Putamen (tissue), 1 donor: ENCODE data around the gene ARF6.
"Not testable (repeated sequence)": the region's sequence is repeated elsewhere in the genome, so short reads cannot be mapped to it uniquely, and the experiment has no call there.

Experiments
- DNase-seq: peaks from one replicate; pipeline ENCODE4 v3.0.0-alpha.2; 2016; ENCODE audit warnings: low spot score

The ARF6 gene

DNA sequence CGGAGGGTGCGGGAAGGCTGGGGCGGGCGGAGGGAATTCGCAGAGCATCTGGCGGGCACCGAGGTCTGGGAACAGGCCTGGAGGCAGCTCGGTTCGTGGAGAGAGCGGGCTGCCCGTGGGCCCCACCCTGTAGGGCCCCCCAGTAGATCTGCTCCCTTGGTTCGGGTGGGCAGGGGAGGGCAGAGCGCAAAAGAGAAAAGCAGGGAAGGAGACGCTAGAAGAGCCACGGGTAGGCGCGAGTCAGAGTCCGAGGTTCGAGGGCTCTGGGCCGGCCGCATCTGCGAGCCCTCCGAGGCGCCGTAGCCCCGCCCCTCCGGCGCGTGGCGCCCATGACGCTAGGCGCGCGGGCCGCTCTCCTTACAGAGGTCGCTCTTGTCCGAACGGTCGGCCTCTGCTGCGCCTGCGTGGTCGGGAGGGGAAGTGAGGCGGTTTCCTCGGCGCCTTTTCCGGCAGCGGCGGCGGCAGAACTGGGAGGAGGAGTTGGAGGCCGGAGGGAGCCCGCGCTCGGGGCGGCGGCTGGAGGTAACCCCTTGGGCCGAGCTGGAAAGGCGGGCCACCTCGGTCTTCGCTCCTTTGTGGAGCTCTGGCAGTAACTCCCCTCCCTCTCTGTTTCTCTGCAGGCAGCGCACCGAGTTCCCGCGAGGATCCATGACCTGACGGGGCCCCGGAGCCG lies at the start of gene ARF6:
Gene ARF6, plus strand, starts transcription at position 447 of the 673 bp plus-strand sequence. CDS start 655 bp downstream, outside the sequence.
- peak; percentile 98 for DNase-seq

DNA sequence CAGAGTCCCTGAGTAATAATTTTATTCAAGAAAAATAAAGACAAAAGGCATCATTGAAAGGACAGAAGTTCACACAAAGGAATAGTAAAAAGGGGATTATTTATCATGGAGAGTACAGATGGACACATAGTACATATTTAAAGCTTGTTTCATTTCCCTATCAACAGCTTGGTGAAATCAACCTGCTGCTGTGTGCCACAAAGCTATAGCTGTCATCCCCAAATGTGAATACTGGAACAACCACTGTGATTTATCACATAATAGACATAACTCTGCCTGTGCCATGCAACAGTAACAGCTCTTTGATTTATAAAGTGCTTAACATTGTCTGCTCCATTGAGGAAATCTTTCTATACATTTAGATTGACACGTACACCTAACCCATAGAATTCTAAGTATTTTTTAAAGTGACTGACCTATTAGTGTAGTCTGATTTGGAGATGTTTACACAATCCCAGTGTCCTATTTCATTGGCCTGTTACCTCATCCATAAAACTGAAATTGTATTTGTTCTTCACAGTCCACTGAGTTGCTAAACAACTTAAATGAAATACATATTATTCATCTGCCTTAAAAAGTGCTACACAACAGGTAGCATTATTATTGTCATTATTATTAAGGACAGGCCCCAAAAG lies 43.6 kb upstream of the ARF6 start:
- no peak for DNase-seq

DNA sequence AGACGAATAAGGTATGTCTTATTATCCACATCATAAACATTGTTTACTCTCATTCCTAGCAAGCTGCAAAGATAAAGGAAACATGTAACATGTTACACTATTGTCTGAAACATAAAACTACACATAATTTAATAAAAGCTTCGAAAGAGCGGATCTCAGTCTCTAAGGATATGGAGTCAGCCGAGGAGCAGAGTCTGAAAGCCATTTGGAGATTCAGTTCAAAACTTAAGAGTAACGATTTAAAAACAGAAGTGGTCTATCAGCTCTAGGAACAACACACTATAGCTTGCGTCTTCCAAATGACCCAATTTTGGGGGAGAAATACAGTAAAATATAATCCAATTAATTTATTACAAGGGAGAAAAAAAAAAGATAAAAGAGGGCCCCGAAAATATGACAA lies 41.1 kb upstream of the ARF6 start:
- no peak for DNase-seq

DNA sequence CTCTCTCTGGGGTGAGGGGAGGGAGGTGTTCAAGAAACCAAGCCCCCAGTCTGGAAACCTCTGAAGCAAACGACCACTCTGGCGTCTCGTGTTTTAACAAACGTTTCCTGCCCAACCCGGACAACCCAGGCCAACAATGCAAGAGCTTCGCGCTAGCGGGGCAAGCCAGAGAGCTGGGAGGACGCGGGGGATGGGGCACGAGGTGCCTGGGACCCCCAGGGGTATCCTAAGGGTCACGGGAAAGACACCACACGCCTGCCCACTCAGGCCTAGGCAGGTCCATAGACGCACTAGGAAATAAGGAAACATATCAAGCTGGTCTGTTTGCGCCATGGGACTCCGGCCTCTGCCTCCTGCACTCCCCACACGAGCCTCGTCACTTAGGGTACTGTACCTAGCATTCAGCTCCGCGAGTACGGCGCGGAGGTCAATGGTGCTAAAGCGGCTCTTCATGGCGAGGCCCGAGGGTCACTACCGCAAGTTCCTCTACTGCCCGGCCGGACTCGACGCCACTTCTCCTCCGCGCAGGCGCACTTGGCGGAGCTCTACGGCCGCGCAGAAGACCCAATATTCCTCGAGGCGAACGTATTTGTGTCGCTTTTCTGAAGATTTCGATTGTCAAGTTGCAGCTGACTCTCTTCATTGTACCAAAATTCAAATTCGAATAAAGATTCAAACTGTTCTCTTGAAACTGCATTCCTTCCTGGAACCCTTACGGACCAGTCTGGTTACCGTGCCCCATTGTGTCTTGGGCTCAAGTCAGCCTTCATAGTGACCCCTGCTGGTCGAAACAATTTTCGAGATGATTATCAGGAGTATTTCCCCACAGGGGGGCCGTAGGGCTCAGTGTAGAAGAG lies 40.4 kb upstream of the ARF6 start, which contains the start of gene NEMF:
Gene NEMF, minus strand, starts transcription at position 488 of the 857 bp plus-strand sequence. Its CDS starts 35 bp downstream, at position 453.
- DNase-seq: peak; percentile 91

DNA sequence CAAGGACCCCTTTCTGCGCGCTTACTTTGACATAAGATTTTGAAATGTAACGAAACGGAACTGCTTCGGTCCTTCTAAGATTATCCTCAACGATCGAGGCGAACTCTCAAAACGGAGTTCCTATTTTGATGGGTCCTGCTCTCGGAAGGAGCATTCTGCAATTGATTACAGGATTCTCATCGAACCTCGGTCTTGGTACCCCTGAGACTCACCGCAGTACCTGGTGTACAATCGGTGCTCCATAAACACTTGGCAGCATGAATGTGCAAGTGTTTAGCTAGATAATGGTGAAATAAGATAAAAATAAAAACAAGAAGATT lies 39.8 kb upstream of the ARF6 start:
- DNase-seq: no peak

DNA sequence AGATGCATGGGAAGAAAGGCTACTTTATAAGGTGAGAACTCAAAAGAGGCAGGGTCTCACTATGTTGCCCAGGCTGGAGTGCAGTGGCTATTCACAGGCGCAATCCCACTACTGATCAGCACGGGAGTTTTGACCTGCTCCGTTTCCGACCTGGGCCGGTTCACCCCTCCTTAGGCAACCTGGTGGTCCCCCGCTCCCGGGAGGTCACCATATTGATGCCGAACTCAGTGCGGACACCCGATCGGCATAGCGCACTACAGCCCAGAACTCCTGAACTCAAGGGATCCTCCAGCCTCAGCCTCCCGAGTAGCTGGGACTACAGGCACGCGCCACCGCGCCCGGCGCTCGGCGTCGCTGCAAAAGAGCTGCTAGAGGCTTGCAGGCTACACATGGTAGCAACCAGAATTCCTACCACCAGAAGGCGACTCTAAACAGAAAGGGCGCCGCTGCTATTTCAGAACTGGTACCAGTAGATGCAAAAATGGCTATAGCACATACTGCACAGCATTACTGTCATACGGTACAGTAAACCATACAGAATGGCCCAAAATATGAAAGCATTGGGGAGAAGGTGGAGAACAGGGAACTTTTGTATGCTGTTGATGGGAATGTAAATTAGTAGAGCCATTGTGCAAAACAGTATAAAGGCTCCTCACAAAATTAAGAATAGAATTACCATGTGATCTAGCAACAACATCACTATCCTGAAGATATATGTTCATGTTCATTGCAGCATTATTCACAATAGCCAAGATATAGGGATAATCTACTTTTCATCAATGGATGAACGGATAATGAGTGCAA lies 39.1 kb upstream of the ARF6 start:
- peak; percentile 72 for DNase-seq

DNA sequence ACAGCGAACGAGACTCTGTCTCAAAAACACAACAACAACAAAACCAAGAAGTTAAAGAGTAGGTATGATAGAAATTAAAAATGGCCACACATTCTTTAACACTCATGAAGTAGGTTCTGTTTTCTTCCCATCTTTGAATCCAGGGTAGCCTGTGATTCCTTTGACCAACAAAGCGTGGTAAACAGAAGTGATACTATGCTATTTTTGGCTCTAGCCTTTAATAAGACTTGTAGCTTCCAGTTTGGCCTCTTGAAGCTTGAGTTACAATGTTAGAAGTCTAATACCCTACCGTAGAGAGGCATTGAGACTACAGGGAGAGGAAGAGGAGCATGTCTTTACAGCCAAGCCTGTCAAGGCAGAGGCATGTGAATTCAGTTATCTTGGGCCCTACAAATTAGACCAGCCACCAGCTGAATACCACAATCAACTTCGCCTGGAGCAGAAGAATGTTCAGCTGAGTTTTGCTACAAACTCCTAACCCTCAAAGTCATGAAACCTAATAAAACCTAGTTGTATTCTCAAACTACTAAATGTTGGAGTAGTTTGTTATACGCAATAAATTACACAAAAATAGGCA lies 35.4 kb upstream of the ARF6 start:
- DNase-seq: no peak

DNA sequence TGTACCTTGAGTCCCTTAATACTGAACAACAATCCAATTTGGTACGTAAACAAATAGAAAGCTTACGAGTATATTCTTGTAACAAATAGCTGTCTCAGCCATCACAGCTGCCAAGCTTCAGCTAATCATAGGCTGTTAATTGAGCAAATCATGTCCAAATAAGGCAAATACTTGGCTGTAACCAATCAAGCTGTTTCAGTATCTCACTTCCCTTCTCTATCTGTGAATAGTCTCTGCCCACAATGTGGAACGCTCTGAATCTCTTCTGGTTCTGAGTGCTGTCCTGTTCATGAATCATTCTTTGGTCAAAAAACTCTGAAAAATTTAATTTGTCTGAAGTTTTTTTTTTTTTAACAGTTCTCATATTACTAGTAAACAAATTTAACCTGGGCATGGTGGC lies 34.5 kb upstream of the ARF6 start:
- no peak for DNase-seq

DNA sequence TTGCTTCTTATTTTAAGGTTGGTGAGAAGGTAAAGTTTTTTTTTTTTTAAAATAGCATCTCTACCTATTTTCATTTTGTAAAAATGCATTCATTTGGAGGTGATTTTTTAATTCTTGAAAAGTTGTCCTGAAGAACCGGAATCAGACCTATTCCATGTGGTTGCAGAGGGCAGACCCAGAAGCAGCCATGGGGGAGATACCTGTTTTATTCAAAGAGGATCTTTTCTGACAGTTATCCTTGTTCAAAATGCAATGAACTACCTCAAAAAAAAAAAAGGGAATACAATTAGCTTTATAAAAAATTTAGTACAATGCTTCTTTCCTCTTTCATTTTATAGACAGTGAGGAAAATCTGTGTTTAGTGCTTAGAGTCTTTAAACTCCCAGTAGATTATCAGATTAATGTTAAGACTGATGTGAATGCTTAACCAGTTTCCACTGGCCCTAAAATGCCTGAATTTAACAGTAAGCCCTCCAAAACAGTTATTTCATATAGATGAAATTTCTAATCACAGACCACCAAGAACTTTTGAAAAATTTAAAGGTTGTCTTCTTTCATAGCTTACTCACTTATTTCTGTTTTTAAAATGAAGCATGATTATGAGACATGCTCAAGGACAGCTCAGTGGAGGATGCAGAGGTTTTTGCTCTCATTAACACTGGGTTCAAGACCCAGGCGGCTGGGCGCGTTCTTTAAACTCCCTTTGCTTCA lies 31.7 kb upstream of the ARF6 start:
- no peak for DNase-seq

DNA sequence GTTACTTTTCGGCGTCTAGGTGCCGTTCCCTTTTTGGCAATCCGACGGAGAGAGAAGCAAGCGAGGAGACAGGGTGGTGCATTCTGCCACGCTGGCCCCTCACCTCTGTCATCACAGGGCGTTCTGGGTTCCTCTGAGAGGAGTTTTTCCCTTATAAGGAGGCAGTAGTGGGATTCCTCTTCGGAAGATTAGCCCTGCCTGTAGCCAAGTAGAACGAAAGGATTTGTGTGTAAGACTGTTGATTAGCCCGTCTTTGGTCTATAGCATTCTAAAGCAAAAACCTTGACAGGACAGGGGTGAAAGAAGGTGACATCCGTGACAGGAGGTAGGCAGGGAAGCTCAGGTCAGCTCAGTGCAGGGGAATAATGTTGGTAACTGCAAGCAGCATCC lies 31.2 kb upstream of the ARF6 start:
- peak; percentile 61 for DNase-seq

DNA sequence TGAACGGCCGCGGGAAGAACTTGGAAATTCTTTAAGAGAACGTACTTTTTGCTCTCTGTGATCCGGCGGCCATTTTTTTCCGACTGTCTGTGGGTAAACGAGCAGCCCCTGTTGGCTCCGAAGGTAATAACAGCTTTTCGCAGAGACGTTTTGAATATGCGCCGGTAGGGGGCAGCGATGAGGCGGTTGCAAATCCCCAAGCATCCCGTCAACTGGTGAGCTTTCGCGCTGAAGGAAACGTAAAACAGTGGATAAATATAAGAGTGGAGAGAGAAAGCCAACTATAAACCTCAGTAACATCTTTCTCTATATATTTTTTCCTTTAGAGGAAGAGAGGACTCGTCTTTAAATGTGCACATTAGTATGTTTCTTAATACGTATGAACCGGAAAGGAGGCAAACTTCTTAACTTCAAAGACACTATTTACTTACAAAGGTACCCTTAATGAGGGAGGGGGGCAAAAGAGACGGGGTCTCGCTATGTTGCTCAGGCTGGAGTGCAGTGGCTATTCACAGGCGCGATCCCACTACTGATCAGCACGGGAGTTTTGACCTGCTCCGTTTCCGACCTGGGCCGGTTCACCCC lies 30.7 kb upstream of the ARF6 start:
- DNase-seq: peak; percentile 88

DNA sequence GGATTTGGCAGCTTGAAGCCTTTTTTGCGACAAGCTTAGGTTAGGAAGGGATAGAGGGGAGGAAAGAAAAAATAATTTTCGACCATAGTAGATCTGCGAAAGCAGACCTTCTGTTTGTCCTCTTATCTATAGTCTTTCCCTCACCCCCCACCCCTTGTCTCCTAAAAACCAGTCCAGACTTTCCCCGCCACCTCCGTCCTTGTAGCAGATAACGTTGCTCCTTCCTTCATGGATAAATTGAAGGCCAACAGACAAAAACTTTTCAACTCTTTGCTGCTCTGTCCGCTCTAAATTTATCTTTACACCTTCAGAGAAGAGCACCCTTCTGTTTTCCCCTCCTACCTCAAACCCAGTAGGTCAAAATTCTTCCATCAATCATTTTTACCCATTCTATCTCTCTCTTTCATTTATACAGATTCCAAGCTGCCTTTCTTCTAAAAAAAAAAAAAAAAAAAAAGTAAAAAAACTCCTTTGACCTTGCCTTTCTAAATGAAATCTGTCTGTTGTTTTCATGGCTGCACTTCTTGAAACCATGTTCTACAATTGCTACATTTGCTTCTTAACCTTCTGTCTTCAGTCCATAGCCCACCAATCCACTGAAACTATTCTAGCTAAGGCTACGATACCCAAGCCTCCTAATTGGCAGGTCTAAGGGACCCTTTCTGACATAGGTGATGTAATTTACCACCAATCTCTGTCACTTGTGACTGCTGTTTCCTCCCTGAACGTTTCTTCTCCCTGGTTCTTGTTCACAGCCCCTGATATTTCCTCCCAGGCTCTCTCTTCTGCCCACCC lies 29.2 kb upstream of the ARF6 start:
- no peak for DNase-seq

DNA sequence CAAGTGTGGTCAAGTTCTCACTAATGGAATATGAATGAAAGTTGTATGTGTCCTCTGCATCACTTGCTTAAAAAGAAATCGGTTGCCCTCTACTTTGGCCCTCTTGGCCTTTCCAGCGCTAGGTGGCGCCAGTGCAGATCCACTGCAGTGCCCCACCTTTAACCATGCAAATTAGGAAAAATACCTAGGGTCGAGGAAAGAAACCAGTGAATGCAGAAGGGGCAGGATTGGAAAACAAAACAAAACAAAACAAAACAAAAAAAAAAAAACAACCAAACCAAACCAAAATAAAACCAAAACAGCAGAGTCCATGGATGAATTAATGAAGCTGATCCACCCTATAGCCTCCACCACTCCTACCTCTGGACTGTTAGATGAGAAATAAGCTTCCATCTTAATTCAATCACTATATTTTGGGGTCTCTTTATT lies 27.4 kb upstream of the ARF6 start:
- peak; percentile 56 for DNase-seq

DNA sequence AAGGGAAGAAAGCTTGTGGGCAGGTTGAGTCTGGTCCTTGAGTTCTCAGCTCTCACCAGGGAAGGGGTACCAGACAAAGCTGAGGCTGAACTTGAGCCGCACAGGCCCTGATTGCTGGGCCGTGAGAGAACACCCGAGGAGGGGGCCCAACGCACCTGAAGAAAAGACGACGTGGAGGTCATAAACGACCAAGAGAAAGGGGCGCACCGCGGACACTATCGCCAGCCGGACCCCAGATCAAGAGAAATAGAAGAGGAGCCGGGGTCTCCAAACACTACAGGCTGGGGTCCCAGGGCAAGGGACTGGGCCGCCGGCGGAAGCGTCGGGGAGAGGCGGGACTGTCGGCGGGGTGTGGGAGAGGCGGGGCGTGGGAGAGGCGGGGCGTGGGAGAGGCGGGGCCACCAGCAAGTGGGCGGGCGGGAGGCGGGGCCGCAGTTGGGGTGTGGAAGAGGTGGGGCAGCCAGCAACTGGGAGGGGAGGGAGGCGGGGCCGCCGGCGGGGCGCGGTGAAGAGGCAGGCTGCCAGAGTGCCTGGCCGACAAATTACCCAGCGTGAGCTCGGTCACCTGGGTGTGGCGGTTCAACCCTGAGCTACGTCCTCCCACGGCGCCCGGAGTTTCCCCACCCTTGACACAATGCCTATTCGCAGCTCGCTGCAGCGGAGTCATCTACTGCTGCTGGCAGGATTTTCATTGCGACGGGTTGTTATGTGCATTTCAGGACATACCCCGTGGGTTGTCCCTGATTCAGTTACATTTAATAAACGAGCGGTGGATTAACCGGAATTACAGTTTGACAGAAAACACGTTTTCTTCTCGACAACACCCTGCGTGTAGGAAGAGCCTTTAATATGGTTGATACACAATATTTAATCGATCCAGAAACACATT lies 24.8 kb upstream of the ARF6 start:
- DNase-seq: peak; percentile 90

DNA sequence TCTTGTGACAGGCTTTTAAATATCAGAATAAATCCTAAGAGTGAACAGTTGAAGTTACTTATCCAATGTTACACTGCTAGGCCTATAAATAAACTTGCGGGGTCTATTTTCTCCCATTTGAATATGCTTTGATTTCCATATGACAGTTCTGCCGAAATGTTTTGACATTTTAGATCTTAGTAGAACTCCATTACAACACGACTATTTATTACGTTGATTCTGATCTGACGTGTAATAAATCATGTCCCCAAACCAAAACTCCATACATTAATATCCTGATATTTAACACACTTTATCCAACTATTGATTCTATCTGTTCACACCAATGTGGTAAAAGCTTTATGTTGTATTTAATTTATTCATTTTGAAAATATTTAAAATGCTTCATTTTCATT lies 24.2 kb upstream of the ARF6 start:
- no peak for DNase-seq

DNA sequence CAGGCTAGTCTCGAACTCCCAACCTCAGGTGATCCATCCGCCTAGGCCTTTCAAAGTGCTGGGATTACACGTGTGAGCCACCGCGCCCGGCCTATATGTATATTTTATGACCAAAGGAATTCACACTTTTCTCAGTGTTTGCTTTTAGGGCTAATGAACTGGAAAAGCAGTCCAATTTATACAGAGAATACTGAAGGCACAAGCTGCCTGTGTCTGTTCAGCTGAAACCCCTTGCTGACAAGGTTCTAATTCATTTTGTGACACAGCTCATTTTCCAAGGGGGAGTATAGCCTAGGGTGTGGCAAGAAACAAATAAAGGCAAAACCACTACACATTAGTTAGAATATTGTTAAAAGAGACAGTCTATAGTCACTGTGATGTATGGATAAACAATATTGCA lies 22.0 kb upstream of the ARF6 start:
- DNase-seq: no peak

DNA sequence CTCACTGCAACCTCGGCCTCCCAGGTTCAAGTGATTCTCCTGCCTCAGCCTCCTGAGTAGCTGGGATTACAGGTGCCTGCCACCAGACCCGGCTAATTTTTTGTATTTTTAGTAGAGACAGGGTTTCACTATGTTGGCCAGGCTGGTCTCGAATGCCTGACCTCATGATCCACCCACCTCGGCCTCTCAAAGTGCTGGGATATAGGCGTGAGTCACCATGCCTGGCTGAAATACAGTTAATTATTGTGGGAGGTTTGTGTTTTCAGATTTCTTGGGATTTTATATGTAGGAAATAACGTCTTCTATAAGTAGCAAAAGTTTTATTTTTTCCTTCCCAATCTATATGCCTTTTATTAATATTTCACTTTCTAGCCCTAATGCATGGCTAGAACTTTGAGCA lies 19.3 kb upstream of the ARF6 start:
- not testable (repeated sequence) for DNase-seq

DNA sequence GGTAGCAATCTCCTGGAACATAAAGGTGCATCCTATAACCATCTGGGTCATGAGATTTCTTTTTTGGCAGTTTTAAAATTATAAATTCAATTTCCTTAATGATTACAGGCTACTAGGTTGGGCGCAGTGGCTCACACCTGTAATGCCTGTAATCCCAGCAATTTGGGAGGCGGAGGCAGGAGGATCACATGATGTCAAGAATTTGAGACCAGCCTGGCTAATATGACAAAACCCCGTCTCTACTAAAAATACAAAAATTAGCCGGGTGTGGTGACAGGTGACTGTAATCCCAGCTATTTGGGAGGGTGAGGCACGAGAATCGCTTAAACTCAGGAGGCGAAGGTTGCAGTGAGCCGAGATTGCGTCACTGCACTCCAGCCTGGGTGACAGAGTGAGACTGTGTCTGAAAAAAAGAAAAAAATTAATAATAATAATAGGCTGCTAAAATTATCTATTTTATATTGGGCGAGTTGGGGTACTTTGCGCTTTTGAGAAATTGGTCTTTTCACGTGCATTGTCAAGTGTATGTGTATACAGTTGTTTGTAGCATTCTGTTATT lies 17.2 kb upstream of the ARF6 start:
- no peak for DNase-seq
